GM18526 (cell line): ENCODE measurements around the gene SLC12A5.

Experiments used
- POLR2A ChIP-seq: IDR thresholded peaks from 3 replicates; pipeline ENCODE4 v1.6.1; 2011; ENCODE audit not compliant: insufficient read length; ENCODE audit errors: extremely low read depth

SLC12A5 gene

DNA sequence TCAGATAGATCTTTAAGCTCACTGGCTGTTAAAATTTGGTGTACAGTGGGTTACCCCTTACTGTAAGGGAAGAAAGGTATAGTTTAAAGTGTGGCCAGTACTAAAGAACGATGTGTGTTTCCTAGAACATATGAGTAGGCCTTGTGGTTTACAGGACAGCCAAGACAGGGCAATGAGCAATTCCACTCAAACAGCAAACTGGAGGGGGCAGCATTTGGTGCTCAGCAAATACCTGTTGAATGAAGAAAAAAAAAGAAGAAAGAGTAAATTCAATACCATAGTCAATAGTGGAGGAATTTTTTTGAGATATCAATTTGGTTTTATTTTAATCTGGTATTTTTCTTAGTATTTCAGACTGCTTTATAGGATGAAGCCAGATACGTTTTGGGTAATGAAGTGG is 64.5 kb downstream of the SLC12A5 start:
- no peak for TF ChIP-seq POLR2A

DNA sequence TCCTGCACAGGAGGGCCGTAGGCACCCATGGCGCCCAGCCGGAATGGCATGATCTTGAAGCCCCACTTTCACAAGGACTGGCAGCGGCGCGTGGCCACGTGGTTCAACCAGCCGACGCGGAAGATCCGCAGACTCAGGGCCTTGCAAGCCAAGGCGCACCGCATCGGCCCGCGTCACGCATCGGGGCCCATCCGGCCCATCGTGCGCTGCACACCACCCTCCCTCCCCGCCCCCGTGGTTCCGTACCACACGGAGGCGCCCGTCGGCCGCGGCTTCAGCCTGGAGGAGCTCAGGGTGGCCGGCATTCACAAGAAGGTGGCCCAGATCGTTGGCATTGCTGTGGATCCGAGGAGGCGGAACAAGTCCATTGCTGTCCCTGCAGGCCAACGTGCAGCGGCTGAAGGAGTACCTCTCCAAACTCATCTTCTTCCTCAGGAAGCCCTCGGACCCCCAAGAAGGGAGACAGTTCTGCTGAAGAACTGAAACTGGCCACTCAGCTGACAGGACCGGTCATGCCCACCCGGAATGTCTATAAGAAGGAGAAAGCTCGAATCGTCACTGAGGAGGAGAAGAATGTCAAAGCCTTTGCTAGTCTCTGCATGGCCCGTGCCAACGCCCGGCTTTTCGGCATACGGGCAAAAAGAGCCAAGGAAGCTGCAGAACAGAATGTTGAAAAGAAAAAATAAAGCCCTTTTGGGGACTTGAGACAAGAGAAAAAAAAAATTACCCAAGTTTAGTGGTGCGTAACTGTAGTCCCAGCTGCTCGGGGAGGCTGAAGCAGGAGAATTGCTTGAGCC is 70.7 kb downstream of the SLC12A5 start:
- no peak for TF ChIP-seq POLR2A

DNA sequence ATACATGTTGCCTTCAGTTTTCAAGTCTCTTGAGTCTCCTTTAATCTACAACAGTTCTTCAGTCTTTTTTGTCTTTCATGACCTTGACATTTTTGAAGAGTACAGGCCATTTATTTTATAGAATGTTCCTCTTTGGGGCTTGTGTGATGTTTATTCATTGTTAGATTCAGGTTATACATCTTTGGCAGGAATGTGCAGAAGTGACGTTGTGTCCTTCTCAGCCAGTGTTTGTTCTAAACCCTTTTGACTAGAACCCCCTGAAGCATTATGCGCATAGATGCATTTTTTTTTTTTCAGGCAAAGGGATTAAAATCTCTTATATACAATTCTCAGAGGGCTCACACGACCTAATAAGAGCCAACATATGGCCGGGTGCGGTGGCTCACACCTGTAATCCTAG is 72.0 kb downstream of the SLC12A5 start:
- no peak for TF ChIP-seq POLR2A

DNA sequence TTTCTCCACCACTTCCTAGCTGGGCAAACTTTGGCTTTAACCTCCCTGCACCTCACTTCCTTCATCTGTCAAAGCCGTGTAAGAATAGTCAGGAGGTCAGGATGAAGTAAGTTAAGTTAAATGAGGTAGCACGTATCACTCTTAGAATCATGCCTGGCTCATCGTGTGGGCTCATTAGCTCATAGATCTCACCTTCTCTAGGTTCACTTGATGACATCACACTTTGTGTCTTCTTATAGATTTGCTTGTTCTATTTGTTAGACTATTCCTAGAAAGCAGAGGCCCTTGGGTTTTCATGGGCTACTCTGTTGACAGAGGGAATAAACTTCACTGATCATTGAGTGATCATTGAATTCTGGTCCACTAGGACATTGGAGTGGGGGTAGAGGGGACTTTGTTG is 72.9 kb downstream of the SLC12A5 start:
- no peak for TF ChIP-seq POLR2A

DNA sequence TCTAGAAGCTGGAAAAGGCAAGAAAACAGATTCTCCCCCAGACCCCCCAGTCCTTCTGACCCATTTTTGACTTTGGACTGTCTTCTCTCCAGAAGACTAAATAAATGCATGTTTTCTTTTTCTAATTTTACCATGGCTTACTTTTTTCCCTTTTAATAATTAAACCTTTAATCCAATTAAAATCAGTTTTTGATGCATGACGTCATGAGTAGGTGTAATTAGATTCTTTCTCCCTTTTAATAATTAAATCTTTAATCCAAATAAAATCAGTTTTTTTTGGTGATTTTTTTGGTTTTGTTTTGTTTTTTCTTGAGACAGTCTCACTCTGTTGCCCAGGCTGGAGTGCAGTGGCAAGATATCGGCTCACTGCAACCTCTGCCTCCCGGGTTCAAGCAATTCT is 73.9 kb downstream of the SLC12A5 start:
- TF ChIP-seq POLR2A = no peak

DNA sequence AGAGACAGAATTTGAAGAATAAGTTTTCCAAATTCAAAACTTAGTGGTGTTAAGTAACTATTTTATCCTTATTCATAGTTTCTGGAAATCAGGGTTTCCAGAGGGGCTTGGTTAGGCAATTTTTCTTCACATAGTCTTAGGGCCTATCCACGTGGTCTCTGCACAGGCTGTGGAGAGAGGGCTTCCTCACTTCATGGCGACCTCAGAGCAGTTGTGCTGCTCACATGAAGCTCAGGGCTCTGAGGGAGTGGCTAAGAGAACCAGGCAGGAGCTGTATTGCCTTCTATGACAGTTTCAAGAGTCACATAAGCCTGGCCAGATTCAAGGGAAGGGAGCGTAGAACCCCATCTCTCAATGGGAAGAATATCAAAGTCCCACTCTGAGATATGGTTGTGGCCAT is 75.2 kb downstream of the SLC12A5 start:
- TF ChIP-seq POLR2A = no peak

DNA sequence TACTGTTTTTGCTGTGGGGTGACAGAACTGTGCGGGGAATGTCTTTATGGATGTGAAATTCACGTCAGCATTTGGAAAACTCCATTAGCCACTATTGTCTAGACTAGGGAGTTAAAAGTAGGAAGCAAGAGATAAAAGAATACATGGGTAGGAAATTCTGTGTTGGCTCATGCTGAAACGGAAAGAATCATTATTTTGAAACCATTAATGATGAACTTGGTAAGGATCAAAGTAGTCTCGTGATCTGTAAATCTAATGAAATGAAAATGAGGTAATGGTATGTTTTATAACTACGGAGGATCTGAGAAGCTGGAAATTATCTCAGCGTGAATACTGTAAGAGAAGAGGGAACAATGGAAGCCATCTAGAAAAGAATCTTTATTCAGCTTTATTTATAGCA is 78.0 kb downstream of the SLC12A5 start:
- TF ChIP-seq POLR2A = no peak

DNA sequence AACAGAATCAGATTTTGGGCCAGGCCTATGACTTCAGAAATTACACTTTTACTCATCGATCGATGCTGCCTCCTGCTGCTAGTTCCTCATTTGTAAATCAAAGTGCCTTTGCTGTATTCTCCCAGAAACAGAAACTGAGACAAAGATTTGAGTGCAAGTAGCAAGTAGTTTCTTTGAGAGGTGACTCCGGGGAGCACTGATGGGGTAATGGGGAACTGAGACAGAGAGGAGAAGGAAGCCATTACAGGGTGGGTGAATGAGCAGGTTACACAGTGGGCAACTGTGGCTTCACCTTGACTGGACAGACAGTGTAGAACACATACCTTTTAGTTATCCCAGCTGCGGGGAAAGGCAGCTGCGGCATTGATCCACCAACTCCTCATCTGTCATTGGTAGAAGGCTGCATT is 79.4 kb downstream of the SLC12A5 start:
- peak; percentile 35 for TF ChIP-seq POLR2A

DNA sequence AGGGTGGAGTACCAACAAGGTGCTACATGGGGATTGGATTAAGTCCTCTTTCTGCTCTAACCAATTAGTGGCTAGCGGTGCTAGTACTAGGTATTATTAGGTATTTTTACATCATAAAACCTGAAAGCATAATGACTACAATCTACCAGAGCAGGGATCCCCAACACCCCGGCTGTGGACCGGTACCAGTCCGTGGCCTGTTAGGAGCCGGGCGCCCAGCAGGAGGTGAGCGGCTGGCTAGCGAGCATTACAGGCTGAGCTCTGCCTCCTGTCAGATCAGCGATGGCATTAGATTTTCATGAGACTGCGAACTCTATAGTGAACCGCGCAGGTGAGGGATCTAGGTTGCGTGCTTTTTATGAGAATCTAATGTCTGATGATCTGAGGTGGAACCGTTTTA is 80.0 kb downstream of the SLC12A5 start:
- no peak for TF ChIP-seq POLR2A
